Lower lobe of right lung (tissue), 2 donors: ENCODE measurements around the gene CSRP3. TPM values are rescaled to one million over a fixed set of nuclear protein-coding genes. Genes with fewer than 3 reads are reported as not detected.

ENCODE experiments used
- ATAC-seq, 2 donors: fragments of 200-7000 bp; cut with Tn5 transposase; one replicate each; pipeline ENCODE4 v1.9.1; 2020 to 2022; ENCODE audit warnings: mild to moderate bottlenecking in 2 of 2, moderate library complexity in 2 of 2
- DNase-seq: peaks from one replicate; pipeline ENCODE4 v3.0.0-alpha.2; 2020
- H3K27ac ChIP-seq: fragments of 200-600 bp; one replicate; pipeline ENCODE4 v1.8.0; 2022
- H3K27me3 ChIP-seq: fragments of 200-600 bp; one replicate; pipeline ENCODE4 v1.8.0; 2022; ENCODE audit warnings: low read depth
- H3K36me3 ChIP-seq: fragments of 200-600 bp; one replicate; pipeline ENCODE4 v1.8.0; 2022; ENCODE audit warnings: mild to moderate bottlenecking
- H3K4me1 ChIP-seq: fragments of 200-600 bp; one replicate; pipeline ENCODE4 v1.8.0; 2022
- H3K4me3 ChIP-seq: fragments of 200-600 bp; one replicate; pipeline ENCODE4 v1.8.0; 2022; ENCODE audit warnings: mild to moderate bottlenecking
- H3K9me3 ChIP-seq: fragments of 200-600 bp; one replicate; pipeline ENCODE4 v1.8.0; 2022
- intact Hi-C: fragments of 100-400 bp; cut with DNase I; formaldehyde crosslinking; loops from one replicate; pipeline ENCODE4 v1.11.0; 2022
- long read RNA-seq: library from polyadenylated mRNA; unstranded; transcript quantifications from one replicate; pipeline ENCODE4 v2.0.0, GENCODE V29; 2021
- total RNA-seq: library from RNA; stranded (reverse); fragmentation: NEBNext Ultra II Directional; extraction: Animal tissue kit (Norgen Biotek cat#: 25700); gene quantifications from one replicate; pipeline ENCODE4 v1.2.1, GENCODE V29; 2021
- TF ChIP-seq, protein P1 (sequence below): fragments of 200-600 bp; IDR thresholded peaks from one replicate; pipeline ENCODE4 v1.8.0; 2022; ENCODE audit warnings: antibody characterized with exemption, mild to moderate bottlenecking
- donor health status: DM: no; HTN: yes; CAD: no; lungs with severe emphysema.

The CSRP3 gene
- total RNA-seq: not detected
- long read RNA-seq, partial matches to known transcripts: 0 of 1 reads
- long read RNA-seq, other reads (novel, unspliced or antisense): 1 of 1 reads

- no peaks in the 10 kb centered on the region for H3K27me3 ChIP-seq
- TF ChIP-seq, protein P1, sequence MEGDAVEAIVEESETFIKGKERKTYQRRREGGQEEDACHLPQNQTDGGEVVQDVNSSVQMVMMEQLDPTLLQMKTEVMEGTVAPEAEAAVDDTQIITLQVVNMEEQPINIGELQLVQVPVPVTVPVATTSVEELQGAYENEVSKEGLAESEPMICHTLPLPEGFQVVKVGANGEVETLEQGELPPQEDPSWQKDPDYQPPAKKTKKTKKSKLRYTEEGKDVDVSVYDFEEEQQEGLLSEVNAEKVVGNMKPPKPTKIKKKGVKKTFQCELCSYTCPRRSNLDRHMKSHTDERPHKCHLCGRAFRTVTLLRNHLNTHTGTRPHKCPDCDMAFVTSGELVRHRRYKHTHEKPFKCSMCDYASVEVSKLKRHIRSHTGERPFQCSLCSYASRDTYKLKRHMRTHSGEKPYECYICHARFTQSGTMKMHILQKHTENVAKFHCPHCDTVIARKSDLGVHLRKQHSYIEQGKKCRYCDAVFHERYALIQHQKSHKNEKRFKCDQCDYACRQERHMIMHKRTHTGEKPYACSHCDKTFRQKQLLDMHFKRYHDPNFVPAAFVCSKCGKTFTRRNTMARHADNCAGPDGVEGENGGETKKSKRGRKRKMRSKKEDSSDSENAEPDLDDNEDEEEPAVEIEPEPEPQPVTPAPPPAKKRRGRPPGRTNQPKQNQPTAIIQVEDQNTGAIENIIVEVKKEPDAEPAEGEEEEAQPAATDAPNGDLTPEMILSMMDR: no peak
- ATAC-seq (no peak), DNase-seq (no peak)
- no peak within 1 kb of the TSS for H3K4me3 ChIP-seq
- intact Hi-C loops: no loop called here
- peaks cover 11% of the 10 kb centered on the region for H3K4me1 ChIP-seq
- no peak within 1 kb of the TSS for H3K27ac ChIP-seq
- no peaks in the 10 kb centered on the region for H3K36me3 ChIP-seq
- no peaks in the 10 kb centered on the region for H3K9me3 ChIP-seq
Measured at GRCh38 chr11:19201737-19202605, at the start of gene CSRP3. Gene CSRP3 (minus strand): TSS chr11:19201983. CDS start chr11:19192448, 9,535 bp downstream.

DNA sequence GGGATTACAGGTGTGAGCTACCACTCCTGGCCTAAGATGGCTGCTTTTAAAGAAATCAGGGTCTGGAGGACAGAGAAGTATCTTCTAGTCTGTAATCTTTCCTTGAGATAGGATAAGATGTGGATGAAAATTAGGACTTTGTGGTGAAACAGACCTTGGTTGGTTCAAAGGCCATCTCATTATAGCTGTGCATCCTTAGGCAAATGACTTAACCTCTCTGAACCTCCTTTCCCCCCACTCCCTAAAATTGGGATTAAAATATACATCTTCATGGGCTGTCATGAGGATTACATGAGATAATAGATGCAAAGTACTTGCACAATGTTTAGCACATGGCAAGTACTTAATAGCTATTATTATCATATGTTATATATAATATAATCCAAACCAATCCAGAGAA is 49.8 kb upstream of the CSRP3 start:
- no peaks in the 10 kb centered on the region for H3K4me1 ChIP-seq
- intact Hi-C loops: no loop called here
- DNase-seq (no peak), ATAC-seq (no peak)
- H3K27ac ChIP-seq: no peak overlapping the region
- H3K9me3 ChIP-seq: no peaks in the 10 kb centered on the region
- no peaks in the 10 kb centered on the region for H3K27me3 ChIP-seq
- H3K4me3 ChIP-seq: no peak overlapping the region
- TF ChIP-seq, protein P1: no peak
- H3K36me3 ChIP-seq: no peaks in the 10 kb centered on the region

DNA sequence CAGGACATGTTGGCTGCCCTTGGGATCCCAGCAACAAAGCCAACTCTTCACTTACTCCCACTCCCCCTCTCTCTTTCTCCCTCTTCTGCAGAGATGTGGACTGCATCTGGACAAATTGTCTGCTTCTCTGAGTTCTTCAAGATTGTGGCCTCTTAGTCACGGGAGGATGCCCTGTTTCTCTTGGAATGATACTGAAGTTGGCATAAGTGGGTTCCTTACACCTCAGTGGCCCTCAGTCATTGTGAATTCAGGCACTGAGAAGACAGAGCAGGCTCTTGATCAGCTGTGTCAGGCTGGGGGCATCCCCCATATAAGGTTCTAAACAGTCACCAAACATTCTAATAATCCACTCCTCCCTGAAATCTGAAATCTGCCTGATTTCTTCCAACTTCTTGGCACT is 45.0 kb upstream of the CSRP3 start:
- peaks cover 17% of the 10 kb centered on the region for H3K27me3 ChIP-seq
- H3K27ac ChIP-seq: no peak overlapping the region
- H3K4me1 ChIP-seq: peaks cover 17% of the 10 kb centered on the region
- intact Hi-C loops: no loop called here
- DNase-seq: no peak
- TF ChIP-seq, protein P1: no peak
- no peak for ATAC-seq
- no peaks in the 10 kb centered on the region for H3K36me3 ChIP-seq
- H3K9me3 ChIP-seq: no peaks in the 10 kb centered on the region
- H3K4me3 ChIP-seq: no peak overlapping the region

- Histone ChIP-seq H3K4me3 (no peak overlapping the region), H3K27me3 (peaks cover 31% of the 10 kb centered on the region), H3K4me1 (peaks cover 30% of the 10 kb centered on the region), H3K36me3 (no peaks in the 10 kb centered on the region), H3K9me3 (no peaks in the 10 kb centered on the region), H3K27ac (no peak overlapping the region)
- intact Hi-C loops: no loop called here
- TF ChIP-seq, protein P1: no peak
- ATAC-seq (no peak), DNase-seq (no peak)
Measured at GRCh38 chr11:19245351-19245750, 43.6 kb upstream of the CSRP3 start.

DNA sequence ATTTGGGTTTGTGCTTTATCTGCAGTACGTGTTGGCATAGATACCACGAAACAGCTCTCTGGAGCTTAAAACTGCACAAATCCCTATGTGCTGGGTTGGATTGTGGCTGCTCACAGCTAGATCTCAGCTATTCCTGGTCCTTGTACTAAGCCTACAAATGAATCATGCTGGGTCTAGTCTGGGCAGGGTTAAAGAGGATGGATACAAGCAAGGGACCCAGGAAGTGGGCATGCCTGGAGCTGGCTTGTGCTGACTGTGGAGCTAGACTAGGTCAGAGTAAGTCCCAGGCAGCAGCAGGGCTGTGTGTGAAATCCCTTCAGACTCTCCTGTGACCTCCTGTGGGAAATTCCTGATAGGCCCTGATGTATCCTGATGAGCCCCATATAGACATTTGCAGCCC is 42.8 kb upstream of the CSRP3 start:
- ATAC-seq: no peak
- H3K4me3 ChIP-seq: no peak overlapping the region
- peaks cover 37% of the 10 kb centered on the region for H3K27me3 ChIP-seq
- peaks cover 34% of the 10 kb centered on the region for H3K4me1 ChIP-seq
- no peak overlapping the region for H3K27ac ChIP-seq
- intact Hi-C loops: no loop called here
- no peaks in the 10 kb centered on the region for H3K36me3 ChIP-seq
- DNase-seq: no peak
- no peaks in the 10 kb centered on the region for H3K9me3 ChIP-seq
- TF ChIP-seq, protein P1: no peak
